HTR-8/SVneo (cell line): Measurements from ENCODE around the gene ST14.
"Not testable (repeated sequence)": the region's sequence is repeated elsewhere in the genome, so short reads cannot be mapped to it uniquely, and the experiment has no call there.

Experiments
- DNase-seq: peaks from one replicate; pipeline ENCODE4 v3.0.0; 2011; ENCODE audit warnings: low spot score, mixed read lengths; ENCODE audit not compliant: insufficient read length
- FAIRE-seq: peaks from 2 replicates; lab custom pipeline; 2011; peaks lifted over from hg19 to GRCh38; lab: Jason Lieb, UNC

ST14 gene

GRCh38 chr11:130217133-130218031 lies 57.8 kb downstream of the ST14 start:
- no peak for FAIRE-seq
- no peak for DNase-seq

- DNase-seq: no peak
- no peak for FAIRE-seq
Observed at GRCh38 chr11:130218501-130219070, 59.0 kb downstream of the ST14 start.

GRCh38 chr11:130219148-130219547 lies 59.6 kb downstream of the ST14 start:
- FAIRE-seq (no peak), DNase-seq (no peak)

GRCh38 chr11:130220311-130221035 lies 60.9 kb downstream of the ST14 start:
- DNase-seq (no peak), FAIRE-seq (no peak)

GRCh38 chr11:130223291-130223971 lies 63.8 kb downstream of the ST14 start:
- DNase-seq: no peak
- FAIRE-seq: no peak

- DNase-seq: no peak
- no peak for FAIRE-seq
Observed at GRCh38 chr11:130227373-130227772, 67.8 kb downstream of the ST14 start.

- not testable (repeated sequence) for DNase-seq, FAIRE-seq
Observed at GRCh38 chr11:130233486-130233885, 73.9 kb downstream of the ST14 start.

- FAIRE-seq, DNase-seq: not testable (repeated sequence)
Observed at GRCh38 chr11:130233888-130234287, 74.3 kb downstream of the ST14 start.

GRCh38 chr11:130234315-130234714 lies 74.7 kb downstream of the ST14 start:
- DNase-seq: no peak
- no peak for FAIRE-seq

GRCh38 chr11:130237282-130238006 lies 77.9 kb downstream of the ST14 start:
- DNase-seq (no peak), FAIRE-seq (no peak)

- FAIRE-seq (no peak), DNase-seq (no peak)
Observed at GRCh38 chr11:130241713-130242112, 82.1 kb downstream of the ST14 start.

GRCh38 chr11:130243816-130244215 lies 84.2 kb downstream of the ST14 start:
- FAIRE-seq: no peak

GRCh38 chr11:130244848-130245247 lies 85.3 kb downstream of the ST14 start:
- DNase-seq (no peak), FAIRE-seq (no peak)

More at GRCh38 chr11:130243816-130244215, 84.2 kb downstream of the ST14 start:
- no peak for DNase-seq

GRCh38 chr11:130245375-130245774 lies 85.8 kb downstream of the ST14 start:
- not testable (repeated sequence) for FAIRE-seq, DNase-seq

GRCh38 chr11:130246270-130246669 lies 86.7 kb downstream of the ST14 start:
- DNase-seq (no peak), FAIRE-seq (no peak)

- no peak for FAIRE-seq
Observed at GRCh38 chr11:130246738-130247137, 87.2 kb downstream of the ST14 start.

GRCh38 chr11:130247319-130247718 lies 87.7 kb downstream of the ST14 start:
- DNase-seq (no peak), FAIRE-seq (no peak)

More at GRCh38 chr11:130246738-130247137, 87.2 kb downstream of the ST14 start:
- DNase-seq: no peak

GRCh38 chr11:130249371-130249770 lies 89.8 kb downstream of the ST14 start:
- FAIRE-seq: no peak
- no peak for DNase-seq

GRCh38 chr11:130249929-130250328 lies 90.3 kb downstream of the ST14 start:
- not testable (repeated sequence) for FAIRE-seq, DNase-seq
